Measurements from ENCODE around the gene ABCB6.
A peak's percentile ranks its signal among the peaks of the same experiment; 100 is the strongest.

The ABCB6 gene

DNA sequence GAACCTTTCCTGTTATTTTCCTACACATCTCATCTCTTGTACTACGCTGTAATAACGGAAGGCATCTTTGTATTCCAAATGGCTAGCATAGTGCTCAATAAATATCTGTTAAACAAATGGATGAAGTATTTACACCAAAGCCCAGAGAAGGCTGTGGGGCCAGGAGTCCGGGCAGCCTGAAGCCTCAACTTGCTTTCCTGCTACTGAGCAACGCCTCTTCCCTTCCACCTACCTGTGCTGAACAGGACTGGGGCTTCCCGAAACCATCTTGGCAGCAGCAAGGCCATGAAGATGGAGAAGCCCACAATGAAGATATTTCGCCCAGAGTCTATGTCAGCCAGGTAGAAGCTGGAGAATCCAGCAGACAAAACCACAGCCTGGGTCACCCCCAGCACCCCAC, 55.6 kb downstream of the ABCB6 start:
- no peak for DNase-seq (ENCODE audit: low spot score)
- TF ChIP-seq, protein P1, sequence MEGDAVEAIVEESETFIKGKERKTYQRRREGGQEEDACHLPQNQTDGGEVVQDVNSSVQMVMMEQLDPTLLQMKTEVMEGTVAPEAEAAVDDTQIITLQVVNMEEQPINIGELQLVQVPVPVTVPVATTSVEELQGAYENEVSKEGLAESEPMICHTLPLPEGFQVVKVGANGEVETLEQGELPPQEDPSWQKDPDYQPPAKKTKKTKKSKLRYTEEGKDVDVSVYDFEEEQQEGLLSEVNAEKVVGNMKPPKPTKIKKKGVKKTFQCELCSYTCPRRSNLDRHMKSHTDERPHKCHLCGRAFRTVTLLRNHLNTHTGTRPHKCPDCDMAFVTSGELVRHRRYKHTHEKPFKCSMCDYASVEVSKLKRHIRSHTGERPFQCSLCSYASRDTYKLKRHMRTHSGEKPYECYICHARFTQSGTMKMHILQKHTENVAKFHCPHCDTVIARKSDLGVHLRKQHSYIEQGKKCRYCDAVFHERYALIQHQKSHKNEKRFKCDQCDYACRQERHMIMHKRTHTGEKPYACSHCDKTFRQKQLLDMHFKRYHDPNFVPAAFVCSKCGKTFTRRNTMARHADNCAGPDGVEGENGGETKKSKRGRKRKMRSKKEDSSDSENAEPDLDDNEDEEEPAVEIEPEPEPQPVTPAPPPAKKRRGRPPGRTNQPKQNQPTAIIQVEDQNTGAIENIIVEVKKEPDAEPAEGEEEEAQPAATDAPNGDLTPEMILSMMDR (IDR thresholded peaks at IDR 0.05), result no peak
- Histone ChIP-seq H3K4me3 (no peak overlapping the region), H3K27ac (no peak overlapping the region)

GRCh38 chr2:219161097-219161496, 57.7 kb downstream of the ABCB6 start:
- DNase-seq (ENCODE audit: low spot score), result no peak
- TF ChIP-seq, protein P1 (IDR thresholded peaks at IDR 0.05), result no peak
- peak overlapping the region; percentile 91 for H3K4me3 ChIP-seq
- H3K27ac ChIP-seq, result peak overlapping the region; percentile 76 to 98

DNA sequence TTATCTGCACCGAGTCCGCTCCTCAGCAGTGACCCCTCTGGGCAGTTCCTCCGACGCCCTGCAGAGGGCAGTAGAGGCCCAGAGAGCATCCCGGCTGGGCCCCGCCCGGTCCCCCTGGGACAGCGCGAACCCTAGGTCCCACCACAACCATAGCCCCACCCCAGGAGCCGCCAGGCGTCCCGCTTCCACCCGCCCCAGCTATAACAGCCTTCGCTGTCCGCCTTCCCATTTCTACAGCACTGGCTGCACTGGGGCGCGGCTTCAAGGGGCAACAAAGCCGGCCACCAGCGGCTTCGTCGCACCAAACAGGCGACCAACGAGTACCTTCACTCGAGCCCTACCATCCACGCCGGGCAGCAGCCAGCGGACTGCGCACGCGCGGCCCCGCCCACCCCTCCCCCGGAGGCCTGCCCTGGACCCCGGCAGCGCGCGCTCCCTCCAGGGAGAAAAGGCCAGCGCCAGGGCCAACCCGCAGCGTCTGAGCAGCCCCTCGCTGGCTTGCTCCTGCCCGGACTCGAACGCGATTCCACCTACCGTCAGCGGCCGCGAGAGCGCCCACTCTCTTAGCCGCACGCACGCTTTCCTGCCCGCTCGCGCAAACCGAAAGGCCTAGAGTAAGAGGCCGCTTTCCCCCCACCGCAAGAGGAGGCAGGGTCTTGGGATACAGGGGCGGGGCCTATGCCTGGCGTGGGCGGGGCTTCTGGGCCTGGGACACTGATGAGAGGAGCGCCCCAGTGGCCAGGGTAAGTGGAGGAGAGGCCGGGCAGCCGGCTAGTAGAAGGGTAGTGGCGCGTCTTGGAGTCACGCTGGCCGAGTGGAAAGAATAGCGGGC, 58.4 kb downstream of the ABCB6 start, which contains the start of gene NHEJ1:
TSS of gene NHEJ1 (minus strand) at position 630 of the 832 bp plus-strand sequence. CDS start 2,453 bp downstream, outside the sequence.
- DNase-seq (ENCODE audit: low spot score), result peak; percentile 97

More for the DNA sequence above, 58.4 kb downstream of the ABCB6 start, which contains the start of gene NHEJ1:
- TF ChIP-seq, protein P1 (IDR thresholded peaks at IDR 0.05), result peak; percentile 99
- Histone ChIP-seq H3K27ac (peak within 1 kb of the TSS; percentile 76 to 98), H3K4me3 (peak within 1 kb of the TSS; percentile 91)
